NB4 (cell line): ENCODE data around the gene TRIM39.

Experiments
- POLR2A ChIP-seq: IDR thresholded peaks from 2 replicates; pipeline ENCODE4 v1.6.1; 2011; ENCODE audit warnings: mild to moderate bottlenecking; ENCODE audit not compliant: insufficient read length; ENCODE audit errors: extremely low read depth
- TF ChIP-seq, protein P1 (sequence below): IDR thresholded peaks from one replicate; pipeline ENCODE4 v1.5.1; 2012; ENCODE audit warnings: low read depth, low read length

DNA sequence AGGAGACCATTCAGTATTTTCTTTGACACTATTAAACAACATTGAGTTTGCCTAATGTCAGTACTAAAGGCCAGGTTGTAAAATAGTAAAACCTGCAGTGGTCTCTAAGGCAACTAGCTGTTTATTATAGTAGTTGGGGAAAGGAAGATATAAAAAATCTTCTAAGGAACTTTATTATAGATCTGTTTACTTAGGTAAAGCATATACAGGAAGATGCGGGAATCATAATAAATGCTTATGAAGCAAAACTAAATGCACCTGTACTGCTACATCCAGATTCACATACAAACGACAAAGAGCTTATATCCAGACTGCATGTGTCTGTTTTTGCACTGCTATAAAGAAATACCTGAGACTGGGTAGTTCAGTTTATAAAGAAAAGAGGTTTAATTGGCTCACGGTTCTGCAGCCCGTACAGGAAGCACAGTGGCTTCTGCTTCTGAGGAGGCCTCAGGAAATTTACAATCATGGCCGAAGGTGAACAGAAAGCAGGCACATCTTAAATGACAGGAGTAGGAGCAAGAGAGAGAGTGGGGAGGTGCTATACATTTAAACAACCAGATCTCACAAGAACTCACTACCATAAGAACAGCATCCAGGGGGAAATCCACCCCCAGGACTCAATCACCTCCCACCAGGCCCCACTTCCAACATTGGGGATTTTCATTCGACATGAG, 8.7 kb upstream of the TRIM39 start:
- TF ChIP-seq, protein P1, sequence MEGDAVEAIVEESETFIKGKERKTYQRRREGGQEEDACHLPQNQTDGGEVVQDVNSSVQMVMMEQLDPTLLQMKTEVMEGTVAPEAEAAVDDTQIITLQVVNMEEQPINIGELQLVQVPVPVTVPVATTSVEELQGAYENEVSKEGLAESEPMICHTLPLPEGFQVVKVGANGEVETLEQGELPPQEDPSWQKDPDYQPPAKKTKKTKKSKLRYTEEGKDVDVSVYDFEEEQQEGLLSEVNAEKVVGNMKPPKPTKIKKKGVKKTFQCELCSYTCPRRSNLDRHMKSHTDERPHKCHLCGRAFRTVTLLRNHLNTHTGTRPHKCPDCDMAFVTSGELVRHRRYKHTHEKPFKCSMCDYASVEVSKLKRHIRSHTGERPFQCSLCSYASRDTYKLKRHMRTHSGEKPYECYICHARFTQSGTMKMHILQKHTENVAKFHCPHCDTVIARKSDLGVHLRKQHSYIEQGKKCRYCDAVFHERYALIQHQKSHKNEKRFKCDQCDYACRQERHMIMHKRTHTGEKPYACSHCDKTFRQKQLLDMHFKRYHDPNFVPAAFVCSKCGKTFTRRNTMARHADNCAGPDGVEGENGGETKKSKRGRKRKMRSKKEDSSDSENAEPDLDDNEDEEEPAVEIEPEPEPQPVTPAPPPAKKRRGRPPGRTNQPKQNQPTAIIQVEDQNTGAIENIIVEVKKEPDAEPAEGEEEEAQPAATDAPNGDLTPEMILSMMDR, result no peak
- no peak for TF ChIP-seq POLR2A
